GM06990 (cell line): ENCODE data around the gene SLC8B1.

Experiments used
- DNase-seq: peaks from one replicate; pipeline ENCODE4 v3.0.0-alpha.2; 2011; ENCODE audit not compliant: insufficient read length; ENCODE audit errors: extremely low read depth
- H3K27me3 ChIP-seq: replicated peaks from 2 replicates; pipeline ENCODE4 v1.6.0; 2011; ENCODE audit warnings: low read length; ENCODE audit not compliant: control insufficient read depth, insufficient read depth
- H3K36me3 ChIP-seq: 2 replicates; pipeline ENCODE4 v1.5.1; 2011; ENCODE audit warnings: low read length; ENCODE audit not compliant: control insufficient read depth, insufficient read depth
- H3K4me3 ChIP-seq: replicated peaks from 2 replicates; pipeline ENCODE4 v1.5.1; 2011; ENCODE audit warnings: low read depth, mild to moderate bottlenecking, control low read depth, low read length
- CTCF ChIP-seq: IDR thresholded peaks from 2 replicates; pipeline ENCODE4 v1.5.1; 2011; ENCODE audit warnings: low read length, control low read depth, mild to moderate bottlenecking, inconsistent platforms; ENCODE audit not compliant: insufficient read depth, poor library complexity, severe bottlenecking

SLC8B1 gene

DNA sequence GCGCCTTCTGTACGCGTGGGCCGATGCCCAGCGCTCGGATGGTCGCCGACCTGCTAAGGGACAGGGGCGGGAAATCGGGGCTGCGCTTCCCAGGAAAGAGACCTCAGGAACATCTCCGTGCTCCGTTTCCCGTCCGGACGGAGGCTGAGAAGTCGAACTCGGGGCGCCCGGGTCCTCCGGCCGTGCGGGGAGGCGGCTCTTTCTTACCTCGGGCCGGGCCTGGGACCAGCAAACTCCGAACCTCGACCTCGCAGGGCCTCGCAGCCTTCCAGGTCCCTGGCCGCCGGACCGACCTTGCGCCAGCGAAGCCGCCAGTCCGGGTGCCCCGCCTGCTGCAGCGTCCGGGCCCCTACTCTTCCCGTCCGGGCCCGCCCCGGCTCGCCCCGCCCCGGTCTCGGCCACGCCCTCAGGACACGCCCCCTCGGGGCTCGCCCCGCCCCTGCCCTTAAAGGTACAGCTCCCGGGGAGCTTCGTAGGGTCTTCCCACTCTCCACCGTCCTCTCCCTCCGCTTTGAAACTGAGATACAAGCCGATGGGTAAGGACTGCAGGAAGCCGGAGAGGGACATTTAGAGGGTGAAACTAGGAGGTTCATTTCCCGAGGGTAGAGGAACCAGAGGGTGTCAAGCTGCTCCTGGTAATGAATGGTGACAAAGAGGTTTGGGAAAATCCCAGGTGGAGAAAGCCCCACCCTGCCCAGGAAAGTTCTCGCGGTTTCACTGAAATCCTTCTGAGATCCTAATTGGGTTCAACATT, at the start of gene SLC8B1:
TSS of gene SLC8B1 (minus strand) at position 324 of the 754 bp plus-strand sequence. CDS start 2,231 bp downstream, outside the sequence.
- no peaks in the 10 kb centered on the region for H3K36me3 ChIP-seq
- H3K27me3 ChIP-seq: no peaks in the 10 kb centered on the region
- peak; percentile 85 for DNase-seq
- H3K4me3 ChIP-seq: peak within 1 kb of the TSS; percentile 66
- TF ChIP-seq CTCF: no peak

DNA sequence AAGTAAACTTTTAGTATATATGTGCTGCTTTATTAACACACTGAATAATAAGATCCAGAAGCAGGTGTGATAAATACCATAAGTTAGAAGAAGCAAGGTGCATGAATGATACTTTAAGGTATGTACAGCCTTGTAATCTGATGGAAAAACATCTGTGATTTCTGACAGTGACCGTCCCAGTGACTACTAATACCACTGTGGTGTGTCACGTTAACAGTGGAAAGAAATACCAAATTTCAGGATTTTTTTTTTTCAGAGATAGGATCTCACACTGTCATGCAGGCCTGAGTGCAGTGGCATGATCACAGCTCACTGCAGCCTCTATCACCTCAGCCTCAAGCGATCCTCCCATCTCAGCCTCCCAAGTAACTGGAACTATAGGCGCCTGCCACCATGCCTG, 47.3 kb upstream of the SLC8B1 start:
- no peak for TF ChIP-seq CTCF
- H3K4me3 ChIP-seq: no peak overlapping the region
- no peak for DNase-seq
- no peaks in the 10 kb centered on the region for H3K27me3 ChIP-seq
- no peaks in the 10 kb centered on the region; the same call in 1 of the 2 replicates for H3K36me3 ChIP-seq

DNA sequence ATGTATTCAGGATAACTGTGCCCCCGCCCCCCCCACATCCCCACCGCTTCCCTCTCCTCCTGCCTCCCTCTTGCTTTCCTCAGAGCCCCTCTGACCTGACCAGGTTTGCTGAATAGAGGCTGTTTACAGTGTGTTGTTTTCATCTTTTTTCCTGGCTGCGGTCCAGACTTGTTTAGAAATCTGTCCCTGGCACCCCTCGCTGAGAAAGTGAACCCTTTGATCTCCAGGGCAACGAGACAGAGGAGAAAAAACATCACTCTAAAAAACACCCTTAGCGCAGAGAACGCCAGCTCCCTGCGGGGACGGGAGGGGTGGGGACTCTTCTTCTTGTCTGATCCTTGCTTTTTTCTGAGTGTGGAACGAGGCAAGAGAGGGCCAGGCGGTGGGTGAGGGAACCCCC, 46.3 kb upstream of the SLC8B1 start:
- no peaks in the 10 kb centered on the region for H3K27me3 ChIP-seq
- H3K4me3 ChIP-seq: no peak overlapping the region
- no peaks in the 10 kb centered on the region; the same call in 1 of the 2 replicates for H3K36me3 ChIP-seq
- DNase-seq: no peak
- TF ChIP-seq CTCF: no peak

- Histone ChIP-seq H3K36me3 (peaks cover 4% of the 10 kb centered on the region; the same call in 1 of the 2 replicates), H3K4me3 (no peak overlapping the region), H3K27me3 (no peaks in the 10 kb centered on the region)
- no peak for DNase-seq
- no peak for TF ChIP-seq CTCF
Measured at GRCh38 chr12:113378291-113378690, 43.4 kb upstream of the SLC8B1 start.

- Histone ChIP-seq H3K27me3 (no peaks in the 10 kb centered on the region), H3K4me3 (no peak overlapping the region), H3K36me3 (peaks cover 4% of the 10 kb centered on the region; the same call in 1 of the 2 replicates)
- no peak for TF ChIP-seq CTCF
- no peak for DNase-seq
Measured at GRCh38 chr12:113374823-113375428, 40.0 kb upstream of the SLC8B1 start.
